Activated T-cell treated with anti-CD3 and anti-CD28 coated beads, Interleukin-2, amount 50 U/mL, for 72 hours (primary cell): ENCODE data around the gene PRKG1. TPM values are rescaled to one million over a fixed set of nuclear protein-coding genes. Genes with fewer than 3 reads are reported as not detected.
"Not testable (repeated sequence)": the region's sequence is repeated elsewhere in the genome, so short reads cannot be mapped to it uniquely, and the experiment has no call there.

Source experiments
- ATAC-seq, 2 donors: fragments of 150-1000 bp; cut with Tn5 transposase; replicated peaks in 1 of 2; 2 replicates each; pipeline ENCODE4 v1.10.0; 2021; ENCODE audit warnings: moderate library complexity in 2 of 2, mild to moderate bottlenecking in 1 of 2
- DNase-seq, 2 donors: peaks; one replicate each; pipeline ENCODE4 v3.0.0; 2021 to 2022; ENCODE audit warnings: mixed read lengths in 1 of 2
- H3K27ac Mint-ChIP-seq: one replicate; pipeline ENCODE4 v1.8.0; 2022; ENCODE audit warnings: mild to moderate bottlenecking, moderate library complexity, mixed read lengths
- H3K27me3 Mint-ChIP-seq: one replicate; pipeline ENCODE4 v1.8.0; 2022; ENCODE audit warnings: low read depth, mixed read lengths
- H3K36me3 Mint-ChIP-seq, 2 donors: one replicate each; pipeline ENCODE4 v1.8.0; 2022; ENCODE audit warnings: mixed read lengths in 2 of 2, mild to moderate bottlenecking in 1 of 2; ENCODE audit not compliant: insufficient read depth in 2 of 2
- H3K4me1 Mint-ChIP-seq: one replicate; pipeline ENCODE4 v1.8.0; 2022; ENCODE audit warnings: low read depth, mixed read lengths
- H3K4me3 Mint-ChIP-seq, 2 donors: one replicate each; pipeline ENCODE4 v1.8.0; 2022; ENCODE audit warnings: mild to moderate bottlenecking in 2 of 2, mixed read lengths in 2 of 2, moderate library complexity in 2 of 2
- H3K9me3 Mint-ChIP-seq, 2 donors: one replicate each; pipeline ENCODE4 v1.8.0; 2022; ENCODE audit warnings: mixed read lengths in 2 of 2
- total RNA-seq, 2 donors: library from RNA; stranded (reverse); gene quantifications; one replicate each; pipeline ENCODE4 v1.2.3, GENCODE V29; 2022

The PRKG1 gene
- total RNA-seq, 2 donors from 2014 or later = not detected

DNA sequence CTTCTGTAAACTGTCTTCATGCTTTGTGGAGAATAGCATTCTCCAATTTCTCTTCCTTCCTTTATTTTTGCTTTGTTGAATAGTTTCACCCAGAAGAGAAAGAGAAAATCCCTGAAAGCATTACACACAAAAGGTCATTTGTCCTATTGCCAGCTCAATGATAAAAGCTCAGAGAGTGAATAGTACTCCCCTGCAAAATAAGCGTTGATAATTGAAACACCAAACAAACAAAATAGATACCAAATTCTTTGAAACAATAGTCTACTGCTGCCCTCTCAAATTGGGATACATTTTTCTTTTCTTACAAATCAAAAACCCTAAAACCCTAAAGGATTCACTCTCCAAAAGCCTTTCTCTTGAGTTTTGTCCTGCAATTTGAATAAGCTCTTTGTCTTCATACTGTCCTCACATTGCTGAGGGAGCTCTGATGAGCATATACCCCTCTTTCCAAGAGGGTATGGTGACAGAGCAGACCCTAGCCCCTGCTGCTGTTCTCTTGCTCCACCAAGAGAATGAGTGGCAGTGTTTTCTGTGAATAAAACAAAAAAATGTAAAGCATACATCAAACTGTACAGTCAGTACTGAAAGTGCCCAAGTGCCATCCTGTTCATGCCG, 490.7 kb downstream of the PRKG1 start:
- ATAC-seq = no peak
- Mint-ChIP-seq H3K36me3 (no peaks in the 10 kb centered on the region), H3K9me3 (no peaks in the 10 kb centered on the region), H3K4me1 (no peaks in the 10 kb centered on the region), H3K27ac (no peak overlapping the region), H3K27me3 (no peaks in the 10 kb centered on the region), H3K4me3 (no peak overlapping the region)
- DNase-seq = no peak

DNA sequence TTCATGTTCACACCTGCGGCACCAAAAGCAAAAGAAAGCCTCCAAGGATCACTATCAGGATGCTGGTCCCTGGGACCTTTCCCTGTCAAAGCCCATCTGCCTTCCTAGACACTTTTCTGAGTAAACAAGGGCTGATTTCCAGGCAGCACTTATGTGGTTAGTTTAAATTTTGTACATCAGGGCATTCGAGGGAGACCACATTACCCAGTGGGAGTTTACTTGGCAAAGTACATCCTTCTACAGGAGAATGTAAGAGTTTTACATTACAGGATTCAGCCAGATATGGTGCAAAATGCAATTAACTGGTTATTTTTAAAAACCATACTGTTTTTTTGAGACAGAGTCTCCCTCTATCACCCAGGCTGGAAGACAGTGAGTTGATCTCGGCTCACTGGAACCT, 493.0 kb downstream of the PRKG1 start:
- Mint-ChIP-seq H3K9me3 (no peaks in the 10 kb centered on the region), H3K4me3 (no peak overlapping the region), H3K36me3 (no peaks in the 10 kb centered on the region), H3K27me3 (no peaks in the 10 kb centered on the region), H3K4me1 (no peaks in the 10 kb centered on the region), H3K27ac (no peak overlapping the region)
- ATAC-seq (no peak), DNase-seq (no peak)

DNA sequence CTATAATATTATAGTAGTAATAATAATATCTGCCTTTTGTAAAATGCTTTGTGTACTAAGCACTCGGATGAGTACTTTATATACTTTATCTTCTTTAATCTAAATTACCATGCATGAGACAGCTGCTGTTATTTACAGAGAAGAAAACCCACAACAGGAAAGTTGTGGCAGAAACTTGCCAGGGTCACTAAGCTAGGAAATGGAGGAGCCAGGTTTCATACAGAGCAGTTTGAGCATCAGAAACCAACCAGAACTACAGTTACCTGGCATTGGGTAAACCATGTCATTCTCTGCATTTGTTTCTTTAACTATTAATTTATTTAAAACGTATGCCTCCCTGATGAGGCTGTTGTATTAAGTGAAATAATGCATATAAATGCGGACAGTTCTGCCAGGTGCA, 495.2 kb downstream of the PRKG1 start:
- H3K4me3 Mint-ChIP-seq = no peak overlapping the region
- DNase-seq = no peak
- H3K27ac Mint-ChIP-seq = no peak overlapping the region
- H3K27me3 Mint-ChIP-seq = no peaks in the 10 kb centered on the region
- no peaks in the 10 kb centered on the region for H3K4me1 Mint-ChIP-seq
- H3K36me3 Mint-ChIP-seq = no peaks in the 10 kb centered on the region
- no peak for ATAC-seq
- no peaks in the 10 kb centered on the region for H3K9me3 Mint-ChIP-seq

DNA sequence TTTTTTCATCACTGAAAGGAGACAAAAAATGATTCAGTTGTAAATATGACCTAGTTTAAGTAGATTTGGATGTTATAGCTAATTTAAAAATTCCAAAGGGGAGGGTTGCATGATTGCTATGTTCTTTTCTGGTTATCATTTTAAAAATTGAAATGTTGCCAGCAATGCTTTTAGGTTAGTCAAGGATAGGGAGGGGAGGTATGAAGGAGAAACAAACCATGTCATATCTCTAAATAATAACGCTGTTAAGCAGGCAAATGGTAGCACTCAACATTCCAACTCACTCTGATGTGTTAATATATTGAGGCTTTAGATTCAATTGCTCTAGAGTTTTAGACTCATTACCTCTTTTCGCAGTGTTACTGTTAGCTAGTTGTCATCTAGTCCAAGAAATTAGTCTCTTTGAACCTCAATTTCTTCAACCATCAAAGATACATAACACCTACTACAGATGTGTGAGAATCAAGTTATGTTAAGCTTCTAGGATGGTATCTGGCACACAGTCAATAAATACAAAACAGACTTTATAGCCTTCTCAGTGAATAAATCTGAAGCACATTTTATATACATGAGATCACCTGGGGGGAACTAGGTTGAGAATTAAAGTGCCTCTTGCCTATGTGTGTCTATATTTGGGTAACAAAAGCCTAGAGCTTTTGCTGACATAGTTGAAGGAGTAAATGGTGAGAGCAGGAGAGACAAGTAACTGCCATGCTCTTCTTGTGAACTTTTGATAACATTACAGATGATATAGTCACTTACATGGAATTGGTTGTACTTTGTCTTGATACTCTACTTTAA, 500.2 kb downstream of the PRKG1 start:
- no peak for DNase-seq
- Mint-ChIP-seq H3K4me1 (no peaks in the 10 kb centered on the region), H3K27me3 (no peaks in the 10 kb centered on the region), H3K4me3 (no peak overlapping the region), H3K9me3 (no peaks in the 10 kb centered on the region), H3K27ac (no peak overlapping the region), H3K36me3 (no peaks in the 10 kb centered on the region)
- no peak for ATAC-seq

DNA sequence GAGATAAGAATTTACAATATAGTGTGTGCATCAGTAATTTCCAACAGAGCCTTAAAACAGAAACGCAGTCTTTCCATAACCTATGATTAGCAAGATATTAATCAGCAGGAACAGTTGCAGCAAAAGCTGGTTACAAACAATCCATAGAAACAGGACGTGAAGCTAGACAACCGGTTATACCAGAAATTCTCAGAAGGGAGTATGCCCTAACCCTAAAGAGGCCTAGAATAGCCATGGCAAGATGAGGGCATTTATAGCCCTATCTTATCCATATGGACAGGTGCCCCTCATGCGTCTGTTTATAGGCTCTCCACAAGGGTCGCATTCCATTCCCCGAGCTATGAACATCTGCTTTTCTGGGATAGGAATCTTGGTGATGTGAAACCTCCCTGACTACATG, 506.9 kb downstream of the PRKG1 start:
- H3K9me3 Mint-ChIP-seq, DNase-seq, H3K27me3 Mint-ChIP-seq, ATAC-seq, H3K4me3 Mint-ChIP-seq, H3K36me3 Mint-ChIP-seq, H3K4me1 Mint-ChIP-seq, H3K27ac Mint-ChIP-seq: not testable (repeated sequence)

DNA sequence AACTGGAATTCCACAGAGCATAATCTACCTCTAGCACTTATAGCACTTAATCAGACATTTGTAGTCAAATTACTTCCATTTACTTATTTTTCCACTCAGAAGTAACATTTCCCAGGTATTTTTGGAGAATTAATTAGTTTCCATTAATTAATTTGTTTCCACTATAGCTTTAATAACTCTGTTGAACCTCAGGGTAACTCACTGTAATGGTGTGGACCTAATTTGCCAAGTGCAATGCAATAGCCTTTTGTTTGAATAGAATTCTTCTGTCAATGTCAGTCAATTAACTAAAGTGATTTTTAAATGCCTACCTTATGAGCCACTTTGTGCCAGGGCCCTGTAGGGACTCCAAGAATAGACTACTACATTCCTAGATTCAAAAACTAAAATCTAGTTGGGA, 509.7 kb downstream of the PRKG1 start:
- Mint-ChIP-seq H3K4me3 (no peak overlapping the region), H3K9me3 (peaks cover 3 to 4% of the 10 kb centered on the region in 2 donors), H3K27me3 (no peaks in the 10 kb centered on the region), H3K27ac (no peak overlapping the region), H3K36me3 (peaks cover 0 to 2% of the 10 kb centered on the region in 2 donors), H3K4me1 (no peaks in the 10 kb centered on the region)
- DNase-seq = no peak
- no peak for ATAC-seq

DNA sequence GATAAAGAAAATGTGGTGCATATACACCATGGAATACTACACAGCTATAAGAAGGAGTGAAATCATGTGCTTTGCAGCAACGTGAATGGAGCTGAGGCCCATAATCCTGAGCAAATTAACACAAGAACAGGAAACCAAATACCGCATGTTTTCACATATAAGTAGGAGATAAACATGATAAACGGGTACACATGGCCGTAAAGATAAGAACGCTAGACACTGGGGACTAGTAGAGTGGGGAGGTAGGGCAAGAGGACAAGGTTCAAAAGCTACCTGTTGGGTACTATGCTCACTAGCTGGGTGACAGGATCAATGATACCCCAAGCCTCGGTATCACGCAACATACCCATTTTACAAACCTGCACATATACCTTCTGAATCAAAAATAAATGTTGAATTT, 511.5 kb downstream of the PRKG1 start:
- no peak for ATAC-seq

DNA sequence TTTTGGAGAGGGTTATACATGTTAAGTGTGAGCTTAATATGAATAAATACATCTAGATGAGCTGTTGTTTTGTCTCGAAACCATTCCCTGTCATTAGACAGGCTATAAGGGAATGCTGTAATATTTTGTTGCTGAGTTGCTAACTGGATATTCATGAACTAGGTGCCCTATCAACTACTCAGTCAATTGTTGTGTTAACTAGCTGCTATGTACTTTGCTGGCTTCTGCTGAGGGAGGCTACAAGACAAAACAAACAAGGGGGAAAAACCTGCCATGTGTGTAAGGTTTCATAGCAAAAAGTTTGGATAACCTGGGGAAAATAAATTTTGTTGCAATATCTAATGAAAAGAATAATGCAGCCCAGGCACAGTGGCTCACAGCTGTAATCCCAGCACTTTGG, 514.7 kb downstream of the PRKG1 start:
- Mint-ChIP-seq H3K9me3 (no peaks in the 10 kb centered on the region), H3K27me3 (no peaks in the 10 kb centered on the region), H3K4me1 (no peaks in the 10 kb centered on the region), H3K27ac (no peak overlapping the region), H3K36me3 (no peaks in the 10 kb centered on the region), H3K4me3 (no peak overlapping the region)
- no peak for DNase-seq
- ATAC-seq = no peak

More for the DNA sequence above, 511.5 kb downstream of the PRKG1 start:
- H3K9me3 Mint-ChIP-seq = peaks cover 0 to 4% of the 10 kb centered on the region in 2 donors
- H3K36me3 Mint-ChIP-seq = peaks cover 0 to 2% of the 10 kb centered on the region in 2 donors
- no peak for DNase-seq
- no peaks in the 10 kb centered on the region for H3K4me1 Mint-ChIP-seq
- H3K4me3 Mint-ChIP-seq = no peak overlapping the region
- H3K27me3 Mint-ChIP-seq = no peaks in the 10 kb centered on the region
- H3K27ac Mint-ChIP-seq = no peak overlapping the region

DNA sequence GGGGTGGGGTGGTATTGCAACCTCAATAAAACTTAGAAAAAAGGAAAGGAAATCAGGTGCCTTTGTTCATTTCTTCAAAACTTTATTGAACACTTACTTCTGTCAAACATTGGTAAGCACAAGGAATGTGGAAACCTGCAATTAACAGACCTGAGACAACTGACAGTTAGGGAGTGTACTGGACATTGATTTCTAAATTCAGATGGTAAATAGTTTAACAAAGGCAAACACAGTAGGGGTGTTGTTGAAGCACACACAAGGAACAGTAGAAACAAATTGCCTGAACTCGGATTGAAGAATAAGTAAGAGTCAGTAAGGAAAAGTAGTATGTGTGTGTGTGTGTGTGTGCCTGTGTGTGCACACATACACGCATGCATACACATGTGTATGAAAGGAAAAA, 516.5 kb downstream of the PRKG1 start:
- Mint-ChIP-seq H3K27ac (no peak overlapping the region), H3K4me3 (no peak overlapping the region), H3K4me1 (no peaks in the 10 kb centered on the region), H3K9me3 (no peaks in the 10 kb centered on the region), H3K36me3 (no peaks in the 10 kb centered on the region), H3K27me3 (no peaks in the 10 kb centered on the region)
- ATAC-seq (no peak), DNase-seq (no peak)

DNA sequence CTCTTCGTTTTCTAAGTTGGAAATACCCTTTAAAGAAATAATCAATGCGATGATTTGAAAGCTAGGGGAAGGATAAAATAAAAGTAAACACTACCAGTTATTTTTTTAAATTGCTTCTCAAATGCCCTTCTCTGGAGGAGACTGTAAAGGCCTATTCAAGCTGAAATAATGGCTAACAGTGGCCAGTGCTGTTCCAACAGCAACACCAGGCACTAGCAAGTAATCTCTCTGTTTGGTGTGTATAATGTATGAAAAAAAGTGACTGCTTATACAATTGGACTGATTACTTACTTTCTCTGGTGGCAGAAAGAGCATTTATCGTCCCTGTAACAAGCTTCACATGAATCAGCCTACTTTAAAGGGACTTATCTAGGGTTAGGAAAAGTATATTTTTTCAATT, 522.4 kb downstream of the PRKG1 start:
- peaks cover 0 to 3% of the 10 kb centered on the region in 2 donors for H3K9me3 Mint-ChIP-seq
- H3K36me3 Mint-ChIP-seq = no peaks in the 10 kb centered on the region
- H3K27me3 Mint-ChIP-seq = no peaks in the 10 kb centered on the region
- H3K27ac Mint-ChIP-seq = no peak overlapping the region
- DNase-seq (no peak), ATAC-seq (no peak)
- no peak overlapping the region for H3K4me3 Mint-ChIP-seq
- no peaks in the 10 kb centered on the region for H3K4me1 Mint-ChIP-seq

DNA sequence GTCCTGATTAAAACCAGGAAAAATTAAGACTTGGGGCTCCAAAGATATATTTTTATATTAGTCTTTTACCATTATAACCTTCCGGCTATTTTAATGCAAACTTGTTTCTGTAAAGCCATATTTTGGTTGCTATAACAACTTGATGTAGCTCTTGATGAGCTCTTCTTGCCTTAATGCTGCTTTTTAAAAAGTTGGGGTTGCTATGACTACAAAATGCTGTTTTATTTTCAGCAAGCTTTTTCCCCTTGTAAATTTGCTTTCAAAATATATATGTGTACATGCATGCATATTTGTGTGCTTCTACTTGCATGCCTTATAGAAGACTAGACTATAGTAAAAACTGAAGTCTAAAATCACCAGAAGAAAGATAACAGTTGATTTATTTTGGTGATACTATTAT, 525.4 kb downstream of the PRKG1 start:
- no peak overlapping the region for H3K27ac Mint-ChIP-seq
- ATAC-seq = no peak

DNA sequence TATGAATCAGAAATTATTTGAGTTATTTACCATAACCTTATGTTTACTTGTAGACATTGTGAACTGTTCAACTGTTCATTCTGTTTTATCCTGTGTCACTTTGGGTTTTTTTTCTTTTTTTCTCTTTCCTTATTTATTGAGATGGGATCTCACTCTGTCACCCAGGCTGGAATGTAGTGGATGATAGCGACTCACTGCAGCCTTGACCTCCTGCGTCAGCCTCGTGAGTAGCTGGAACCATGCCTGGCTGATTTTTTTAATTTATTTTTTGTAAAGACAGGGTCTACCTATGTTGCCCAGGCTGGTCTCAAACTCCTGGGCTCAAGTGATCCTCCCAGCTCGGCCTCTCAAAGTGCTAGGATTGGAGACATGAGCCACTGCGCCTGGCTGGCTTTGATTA, 528.0 kb downstream of the PRKG1 start:
- H3K9me3 Mint-ChIP-seq = peaks cover 0 to 3% of the 10 kb centered on the region in 2 donors
- no peak overlapping the region for H3K4me3 Mint-ChIP-seq
- ATAC-seq (no peak), DNase-seq (no peak)
- no peaks in the 10 kb centered on the region for H3K27me3 Mint-ChIP-seq
- H3K36me3 Mint-ChIP-seq = no peaks in the 10 kb centered on the region
- H3K4me1 Mint-ChIP-seq = no peaks in the 10 kb centered on the region
- no peak overlapping the region for H3K27ac Mint-ChIP-seq

More for the DNA sequence above, 525.4 kb downstream of the PRKG1 start:
- no peaks in the 10 kb centered on the region for H3K36me3 Mint-ChIP-seq
- H3K9me3 Mint-ChIP-seq = peaks cover 0 to 3% of the 10 kb centered on the region in 2 donors
- no peak for DNase-seq
- H3K27me3 Mint-ChIP-seq = no peaks in the 10 kb centered on the region
- no peak overlapping the region for H3K4me3 Mint-ChIP-seq
- H3K4me1 Mint-ChIP-seq = no peaks in the 10 kb centered on the region

DNA sequence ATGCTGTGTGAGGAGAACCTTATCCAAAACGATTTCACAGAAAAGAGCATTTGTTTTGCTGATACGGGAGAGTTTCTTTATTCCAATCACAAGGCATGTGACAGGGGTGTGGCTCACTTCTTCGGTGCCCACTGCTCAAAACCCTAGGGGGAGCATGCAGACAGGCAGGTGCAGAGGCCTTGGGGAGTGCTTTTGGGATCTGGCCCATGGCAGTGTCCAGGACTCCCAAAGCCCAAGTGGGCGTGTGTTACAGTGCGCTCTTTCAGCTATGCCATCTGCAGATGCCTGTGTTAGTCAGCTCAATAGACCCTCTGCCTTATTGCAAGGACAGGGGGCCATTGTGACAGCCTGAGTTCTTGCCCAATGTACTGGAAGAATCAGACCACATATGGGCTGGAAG, 530.3 kb downstream of the PRKG1 start:
- DNase-seq = no peak

More for the DNA sequence above, 530.3 kb downstream of the PRKG1 start:
- Mint-ChIP-seq H3K27me3 (peaks cover 4% of the 10 kb centered on the region), H3K4me1 (no peaks in the 10 kb centered on the region), H3K36me3 (no peaks in the 10 kb centered on the region), H3K27ac (no peak overlapping the region), H3K9me3 (no peaks in the 10 kb centered on the region), H3K4me3 (no peak overlapping the region)
- no peak for ATAC-seq
